PC-3 (cell line): ENCODE data around the gene KCNT2.

ENCODE experiments used
- CTCF ChIP-seq: fragments of 300-600 bp; sonication (generic); conservative IDR thresholded peaks from 2 replicates; pipeline ENCODE4 v1.5.1; 2017; ENCODE audit warnings: antibody characterized with exemption, low read depth, mild to moderate bottlenecking, low read length
- EZH2phosphoT487 ChIP-seq: fragments of 300-600 bp; sonication (generic); IDR thresholded peaks from 2 replicates; pipeline ENCODE4 v1.6.1; 2018; ENCODE audit warnings: mild to moderate bottlenecking, antibody characterized with exemption, low read length, borderline replicate concordance

DNA sequence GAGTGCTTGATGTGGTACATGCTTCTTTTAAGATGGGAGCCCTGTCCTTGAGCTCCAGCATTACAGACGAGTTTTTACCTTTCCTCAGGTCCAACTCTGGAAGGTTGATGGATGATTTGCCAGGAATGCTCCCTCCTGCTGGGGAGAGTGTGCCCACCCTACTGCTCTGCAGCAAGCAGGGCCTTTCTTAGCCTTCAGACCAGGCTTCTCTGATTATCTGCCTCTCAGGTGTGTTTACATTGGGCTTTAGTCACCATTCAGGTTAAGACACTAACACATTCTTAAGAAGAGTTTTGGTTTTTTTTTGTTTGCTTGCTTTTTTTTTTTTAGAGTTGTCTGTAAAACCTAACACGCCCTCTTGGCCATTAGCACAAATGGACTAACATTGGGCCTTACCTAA, 301.8 kb downstream of the KCNT2 start:
- TF ChIP-seq CTCF, result no peak
- TF ChIP-seq EZH2phosphoT487, result no peak
